IPS DF 6.9 (cell line): ENCODE results near the gene ZC3H13.

Experiments used
- DNase-seq: peaks from one replicate; pipeline ENCODE4 v3.0.0-alpha.2; 2013; ENCODE audit warnings: low read depth, low spot score
- H3K27ac ChIP-seq: one replicate; pipeline ENCODE4 v1.5.1; 2013; ENCODE audit warnings: low read length, control low read depth
- H3K27me3 ChIP-seq: 2 replicates; pipeline ENCODE4 v1.6.1; 2013; ENCODE audit warnings: mild to moderate bottlenecking, low read length; ENCODE audit not compliant: control insufficient read depth, insufficient read depth
- H3K36me3 ChIP-seq: 2 replicates; pipeline ENCODE4 v1.6.1; 2013; ENCODE audit warnings: low read length; ENCODE audit not compliant: control insufficient read depth, insufficient read depth
- H3K4me1 ChIP-seq: 2 replicates; pipeline ENCODE4 v1.6.1; 2013; ENCODE audit warnings: low read length; ENCODE audit not compliant: control insufficient read depth, insufficient read depth
- H3K4me3 ChIP-seq: 2 replicates; pipeline ENCODE4 v1.5.1; 2013; ENCODE audit warnings: mild to moderate bottlenecking, low read length
- H3K9me3 ChIP-seq: 2 replicates; pipeline ENCODE4 v1.6.1; 2013; ENCODE audit warnings: low read length, inconsistent platforms; ENCODE audit not compliant: control insufficient read depth, insufficient read depth
- WGBS: extraction: QIAGEN DNeasy Blood & Tissue Kit; methylation state at CpG from one replicate; pipeline ENCODE4 v1.1.7; 2013; ENCODE audit warnings: mixed read lengths, missing lambda C conversion rate; ENCODE audit not compliant: insufficient read length, insufficient coverage; 5-methylcytosine and 5-hydroxymethylcytosine counted together

Gene ZC3H13

GRCh38 chr13:46052319-46053161 lies at the start of gene ZC3H13:
ZC3H13 (minus strand) TSS chr13:46052746; CDS start chr13:46045507, 7,239 bp downstream.
- WGBS: no CpG with 5 or more reads among the region's 57 CpGs
- H3K4me3 ChIP-seq: peak within 1 kb of the TSS; percentile 99
- no peaks in the 10 kb centered on the region for H3K9me3 ChIP-seq
- H3K36me3 ChIP-seq: no peaks in the 10 kb centered on the region
- no peak within 1 kb of the TSS for H3K27ac ChIP-seq
- peak; percentile 77 for DNase-seq
- H3K4me1 ChIP-seq: no peaks in the 10 kb centered on the region
- H3K27me3 ChIP-seq: no peaks in the 10 kb centered on the region

- no peak for DNase-seq
- no peak overlapping the region for H3K27ac ChIP-seq
- no peaks in the 10 kb centered on the region for H3K36me3 ChIP-seq
- H3K9me3 ChIP-seq: no peaks in the 10 kb centered on the region
- no peaks in the 10 kb centered on the region for H3K4me1 ChIP-seq
- H3K27me3 ChIP-seq: no peaks in the 10 kb centered on the region
- no peak overlapping the region for H3K4me3 ChIP-seq
These were observed 49.7 kb upstream of the ZC3H13 start for GRCh38 chr13:46102255-46102605.

- no peak for DNase-seq
- WGBS: no CpG with 5 or more reads among the region's 8 CpGs
- Histone ChIP-seq H3K4me3 (no peak overlapping the region), H3K9me3 (no peaks in the 10 kb centered on the region), H3K36me3 (no peaks in the 10 kb centered on the region), H3K4me1 (no peaks in the 10 kb centered on the region), H3K27ac (no peak overlapping the region), H3K27me3 (no peaks in the 10 kb centered on the region)
These were observed 49.1 kb upstream of the ZC3H13 start for GRCh38 chr13:46101484-46102254.

GRCh38 chr13:46101002-46101401 lies 48.5 kb upstream of the ZC3H13 start:
- no peaks in the 10 kb centered on the region for H3K9me3 ChIP-seq
- no peak overlapping the region for H3K27ac ChIP-seq
- no peak overlapping the region for H3K4me3 ChIP-seq
- no peaks in the 10 kb centered on the region for H3K36me3 ChIP-seq
- no peak for DNase-seq
- no peaks in the 10 kb centered on the region for H3K4me1 ChIP-seq
- no peaks in the 10 kb centered on the region for H3K27me3 ChIP-seq
- WGBS: no CpG with 5 or more reads among the region's 4 CpGs

GRCh38 chr13:46100191-46100815 lies 47.8 kb upstream of the ZC3H13 start:
- H3K27ac ChIP-seq: no peak overlapping the region

GRCh38 chr13:46097663-46098062 lies 45.1 kb upstream of the ZC3H13 start:
- no peaks in the 10 kb centered on the region for H3K4me1 ChIP-seq
- H3K27ac ChIP-seq: no peak overlapping the region
- no peak overlapping the region for H3K4me3 ChIP-seq
- H3K9me3 ChIP-seq: no peaks in the 10 kb centered on the region
- no CpG with 5 or more reads among the region's 4 CpGs for WGBS
- no peaks in the 10 kb centered on the region for H3K27me3 ChIP-seq
- DNase-seq: no peak
- H3K36me3 ChIP-seq: no peaks in the 10 kb centered on the region

More at GRCh38 chr13:46100191-46100815, 47.8 kb upstream of the ZC3H13 start:
- no peaks in the 10 kb centered on the region for H3K36me3 ChIP-seq
- WGBS: no CpG with 5 or more reads among the region's 1 CpG
- no peaks in the 10 kb centered on the region for H3K4me1 ChIP-seq
- DNase-seq: no peak
- no peak overlapping the region for H3K4me3 ChIP-seq
- H3K27me3 ChIP-seq: no peaks in the 10 kb centered on the region
- no peaks in the 10 kb centered on the region for H3K9me3 ChIP-seq

GRCh38 chr13:46097015-46097414 lies 44.5 kb upstream of the ZC3H13 start:
- H3K4me1 ChIP-seq: no peaks in the 10 kb centered on the region
- no peaks in the 10 kb centered on the region for H3K9me3 ChIP-seq
- WGBS: no CpG with 5 or more reads among the region's 3 CpGs
- no peaks in the 10 kb centered on the region for H3K27me3 ChIP-seq
- no peak overlapping the region for H3K27ac ChIP-seq
- H3K4me3 ChIP-seq: no peak overlapping the region
- no peaks in the 10 kb centered on the region for H3K36me3 ChIP-seq
- no peak for DNase-seq

- H3K36me3 ChIP-seq: no peaks in the 10 kb centered on the region
- DNase-seq: no peak
- H3K27ac ChIP-seq: no peak overlapping the region
- WGBS: no CpG with 5 or more reads among the region's 3 CpGs
- H3K4me3 ChIP-seq: no peak overlapping the region
- H3K4me1 ChIP-seq: no peaks in the 10 kb centered on the region
- H3K27me3 ChIP-seq: no peaks in the 10 kb centered on the region
- H3K9me3 ChIP-seq: no peaks in the 10 kb centered on the region
These were observed 41.9 kb upstream of the ZC3H13 start for GRCh38 chr13:46094478-46094877.

- no peak for DNase-seq
These were observed 36.4 kb upstream of the ZC3H13 start for GRCh38 chr13:46088821-46089562.

GRCh38 chr13:46087481-46087880 lies 34.9 kb upstream of the ZC3H13 start:
- Histone ChIP-seq H3K9me3 (no peaks in the 10 kb centered on the region), H3K27ac (no peak overlapping the region), H3K27me3 (no peaks in the 10 kb centered on the region), H3K36me3 (no peaks in the 10 kb centered on the region), H3K4me3 (no peak overlapping the region), H3K4me1 (no peaks in the 10 kb centered on the region)
- DNase-seq: no peak

More at GRCh38 chr13:46088821-46089562, 36.4 kb upstream of the ZC3H13 start:
- Histone ChIP-seq H3K4me3 (no peak overlapping the region), H3K36me3 (no peaks in the 10 kb centered on the region), H3K4me1 (no peaks in the 10 kb centered on the region), H3K27ac (no peak overlapping the region), H3K27me3 (no peaks in the 10 kb centered on the region), H3K9me3 (no peaks in the 10 kb centered on the region)
- WGBS: no CpG with 5 or more reads among the region's 5 CpGs
